Posterior cingulate gyrus (tissue), 11 donors: ENCODE measurements around the gene MSLN.
"Not testable (repeated sequence)": the region's sequence is repeated elsewhere in the genome, so short reads cannot be mapped to it uniquely, and the experiment has no call there.

ENCODE experiments used
- DNase-seq, 10 donors: peaks; one replicate each; pipeline versions ENCODE4 v3.0.0 to v3.0.0-alpha.2; 2020 to 2021; ENCODE audit warnings: mixed read lengths in 3 of 10
- intact Hi-C: fragments of 100-400 bp; cut with DNase I; formaldehyde crosslinking; loops from one replicate; pipeline ENCODE4 v1.15.1; 2023

Gene MSLN

DNA sequence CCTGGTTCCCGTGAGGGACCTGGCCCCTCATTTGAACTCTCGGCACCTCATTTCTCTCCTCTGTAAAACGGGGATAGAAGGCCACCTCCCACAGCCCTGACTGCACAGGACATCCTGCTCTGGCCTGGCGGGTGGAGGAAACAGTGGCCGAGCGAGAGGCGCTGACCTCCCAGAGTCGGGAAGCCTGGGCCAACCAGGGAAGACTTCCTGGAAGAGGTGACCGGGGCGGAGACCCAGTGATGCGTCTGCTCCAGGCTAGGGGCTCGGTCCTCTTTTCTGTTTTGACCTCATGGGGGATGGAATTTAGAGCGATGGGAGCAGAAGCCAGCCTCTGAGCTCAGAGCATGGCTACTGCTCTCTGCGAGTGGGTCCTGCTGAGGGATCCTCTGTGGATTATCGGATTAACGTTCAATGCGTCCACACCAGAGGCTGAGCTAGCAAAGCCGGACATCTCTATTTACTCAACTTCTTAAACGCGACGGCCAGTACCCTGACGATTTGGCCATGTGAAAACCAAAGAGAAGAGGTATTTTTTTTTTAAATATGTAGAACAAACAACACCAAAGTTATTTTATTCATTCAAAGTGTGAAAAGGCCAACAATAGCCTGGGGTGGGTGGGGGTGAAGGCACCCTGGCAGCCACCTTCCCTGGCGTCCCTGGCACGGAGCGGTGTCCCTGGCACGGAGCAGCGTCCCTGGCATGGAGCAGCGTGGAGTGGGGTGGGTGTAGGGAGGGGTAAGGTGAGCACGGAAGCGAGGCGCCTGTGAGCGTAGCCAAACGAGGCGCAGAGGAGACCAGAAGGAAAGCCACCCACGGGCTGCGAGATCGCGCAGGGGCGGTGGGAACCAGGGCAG is 9.2 kb upstream of the MSLN start:
- DNase-seq: peak in 9 of 10 donors; percentile 40 to 95 (median 71)
- intact Hi-C loops: no loop called here

DNA sequence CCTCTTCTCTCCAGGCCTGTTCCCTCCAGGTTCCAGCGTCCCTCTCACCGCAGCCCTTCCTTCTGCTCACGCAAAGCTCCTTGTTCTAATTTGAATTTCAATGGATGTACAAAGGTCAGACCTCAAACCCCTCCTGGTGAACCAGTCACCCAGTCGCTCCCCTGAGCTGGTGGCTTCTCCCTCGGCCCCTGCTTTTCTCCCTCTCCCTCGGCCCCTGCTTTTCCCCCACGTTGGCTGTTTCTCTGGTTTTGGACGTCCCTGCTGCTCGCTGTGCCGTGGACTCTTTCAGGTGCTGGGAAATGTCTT is 8.6 kb upstream of the MSLN start:
- intact Hi-C loops: no loop called here
- no peak for DNase-seq

DNA sequence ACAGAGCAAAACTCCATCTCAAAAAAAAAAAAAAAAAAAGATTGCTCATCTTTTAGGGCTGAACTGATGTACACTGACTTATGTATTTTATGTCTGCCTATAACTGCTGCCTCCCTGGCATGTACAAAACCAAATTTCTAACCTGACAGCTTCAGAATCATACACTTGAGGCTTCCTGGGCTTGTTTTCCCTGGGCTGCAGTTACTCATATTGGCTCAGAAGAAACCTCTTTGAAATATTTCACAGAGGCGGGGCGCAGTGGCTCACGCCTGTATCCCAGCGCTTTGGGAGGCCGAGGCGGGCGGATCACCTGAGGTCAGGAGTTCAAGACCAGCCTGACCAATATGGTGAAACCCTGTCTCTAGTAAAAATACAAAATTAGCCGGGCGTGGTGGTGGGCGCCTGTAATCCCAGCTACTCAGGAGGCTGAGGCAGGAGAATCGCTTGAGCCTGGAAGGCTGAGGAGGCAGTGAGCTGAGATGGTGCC is 6.4 kb upstream of the MSLN start:
- intact Hi-C loops, DNase-seq: not testable (repeated sequence)

DNA sequence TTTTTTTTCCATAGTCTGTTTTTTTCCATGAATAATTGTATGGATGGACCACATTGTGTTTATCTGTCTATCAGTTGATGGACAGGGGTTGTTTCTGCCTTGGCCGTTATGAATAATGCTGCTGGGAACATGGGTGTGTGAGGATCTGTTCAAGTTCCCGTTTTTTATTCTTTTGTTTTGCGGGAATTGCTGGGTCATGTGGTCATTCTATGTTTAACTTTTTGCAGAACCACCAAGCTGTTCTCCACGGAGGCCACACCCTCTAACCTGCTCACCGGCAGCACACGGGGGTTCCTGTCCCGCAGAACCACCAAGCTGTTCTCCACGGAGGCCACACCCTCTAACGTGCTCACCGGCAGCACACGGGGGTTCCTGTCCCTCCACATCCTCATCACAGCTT is 5.9 kb upstream of the MSLN start:
- no peak for DNase-seq
- intact Hi-C loops: no loop called here

DNA sequence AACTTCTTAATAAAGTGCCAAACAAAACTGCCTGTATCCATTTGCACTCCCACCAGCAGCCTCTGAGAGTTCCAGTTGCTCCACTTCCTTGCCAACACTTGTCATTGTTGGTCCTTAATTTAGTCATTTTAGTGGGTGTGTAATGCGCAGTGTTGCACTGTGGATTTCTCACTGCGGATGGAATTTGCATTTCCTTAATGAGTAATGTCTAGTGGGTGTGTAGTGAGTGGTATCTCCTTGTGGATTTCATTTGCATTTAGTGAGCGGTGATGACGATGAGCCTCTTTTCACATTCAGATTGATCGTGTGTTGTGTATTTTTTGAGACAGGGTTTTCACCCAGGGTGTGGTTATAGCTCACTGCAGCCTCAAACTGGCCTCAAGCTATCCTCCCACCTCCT is 4.1 kb upstream of the MSLN start:
- intact Hi-C loops: no loop called here
- no peak for DNase-seq

DNA sequence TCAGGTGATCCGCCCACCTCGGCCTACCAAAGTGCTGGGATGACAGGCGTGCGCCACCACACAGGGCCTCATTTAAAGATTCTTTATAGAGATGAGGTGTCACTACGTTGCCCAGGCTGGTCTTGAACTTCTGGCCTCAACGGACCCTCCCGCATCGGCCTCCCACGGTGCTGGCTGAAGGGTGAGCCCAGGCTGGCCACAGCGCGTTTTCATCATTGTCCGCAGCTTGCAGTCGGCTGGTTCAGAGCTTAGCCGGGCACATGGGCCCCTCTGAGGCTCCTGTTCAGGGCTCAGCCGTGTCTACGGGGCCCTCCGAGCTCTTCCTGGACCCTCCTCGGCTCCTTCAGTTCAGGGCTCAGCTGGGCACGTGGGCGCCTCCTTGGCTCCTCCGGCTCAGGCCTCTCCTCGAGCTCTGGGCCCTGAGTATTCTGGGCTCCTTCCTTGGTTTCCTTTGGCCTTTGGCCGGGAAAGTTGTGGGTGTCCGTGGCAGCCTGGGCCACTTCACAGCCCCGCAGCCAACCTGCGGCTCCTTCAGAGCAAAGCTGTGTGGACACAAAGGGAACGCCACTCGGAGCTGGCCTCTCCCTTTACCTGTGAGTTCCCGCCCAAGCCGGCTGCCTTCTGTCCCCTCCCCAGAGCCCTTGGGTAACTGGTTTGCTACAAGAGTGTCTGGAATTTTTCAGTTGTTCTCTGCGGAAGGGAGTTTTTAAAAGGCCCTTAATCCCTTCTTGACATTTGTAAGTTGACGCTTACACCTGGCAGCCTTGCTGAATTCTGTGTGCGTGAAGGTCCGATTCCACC is 1.2 kb upstream of the MSLN start:
- no peak for DNase-seq
- intact Hi-C loops: no loop called here

DNA sequence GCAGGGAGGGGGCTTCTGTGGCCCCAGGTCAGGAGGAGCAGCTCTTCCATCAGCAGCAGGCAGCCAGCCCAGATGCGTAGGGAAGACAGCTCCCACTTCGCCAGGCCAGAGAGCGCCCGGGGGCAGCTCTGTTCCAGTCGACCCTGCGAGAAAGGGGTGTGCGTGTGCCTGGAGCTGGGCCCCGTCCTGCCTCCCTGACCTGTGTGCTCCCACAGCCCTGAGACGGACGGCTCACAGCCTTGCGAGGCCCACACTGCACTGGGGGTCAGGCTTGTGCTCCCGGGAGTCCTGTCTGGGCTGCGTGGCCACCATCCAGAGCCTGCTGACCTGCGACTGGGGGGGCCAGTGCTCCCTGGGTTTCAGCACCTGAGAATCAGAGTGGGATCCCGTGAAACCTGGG is 469 bp upstream of the MSLN start:
- intact Hi-C loops: no loop called here
- no peak for DNase-seq

DNA sequence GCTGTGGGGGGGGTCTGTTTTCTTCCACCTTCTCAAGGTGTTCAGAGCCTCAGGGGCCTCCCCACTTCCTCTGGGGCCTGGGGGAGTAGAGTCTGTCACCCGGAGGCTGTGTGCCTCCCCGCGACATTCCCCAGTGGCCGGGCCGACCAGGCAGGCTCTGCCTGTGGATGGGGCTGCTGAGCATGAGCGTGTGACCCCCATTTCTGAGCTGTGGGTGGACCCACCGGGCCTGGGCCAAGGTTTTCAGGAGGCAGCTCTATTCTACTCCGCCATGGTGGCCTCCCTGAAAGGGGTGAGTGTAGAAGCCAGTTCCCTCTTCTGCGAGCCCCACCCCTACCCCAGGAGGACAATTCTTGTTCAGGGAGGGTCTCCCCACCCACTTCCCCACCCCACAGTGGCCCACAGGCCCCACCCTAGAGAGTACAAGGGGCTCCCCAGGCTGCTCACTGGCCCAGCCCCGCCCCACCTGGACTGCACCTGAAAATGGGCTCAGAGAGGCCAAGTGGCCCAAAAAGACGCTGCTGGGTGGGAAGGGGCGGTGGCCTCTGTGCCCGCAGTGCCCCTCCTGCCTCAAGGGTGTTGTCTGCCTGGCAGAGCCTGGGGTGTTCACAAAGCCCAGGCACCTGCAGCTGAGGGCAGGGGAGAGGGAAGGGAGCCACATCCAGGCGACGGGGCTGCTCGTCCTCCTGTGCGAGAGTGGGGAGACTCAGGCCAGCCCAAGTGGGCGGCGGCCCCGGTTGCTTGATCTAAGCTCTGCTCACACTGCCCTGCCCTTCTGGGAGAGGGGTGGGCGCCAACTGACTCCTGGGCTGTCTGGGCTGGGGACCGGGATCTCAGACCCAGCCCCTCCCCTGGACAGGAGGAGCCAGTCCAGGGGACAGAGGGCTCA is 1.3 kb downstream of the MSLN start:
- intact Hi-C loops: no loop called here
- no peak for DNase-seq

DNA sequence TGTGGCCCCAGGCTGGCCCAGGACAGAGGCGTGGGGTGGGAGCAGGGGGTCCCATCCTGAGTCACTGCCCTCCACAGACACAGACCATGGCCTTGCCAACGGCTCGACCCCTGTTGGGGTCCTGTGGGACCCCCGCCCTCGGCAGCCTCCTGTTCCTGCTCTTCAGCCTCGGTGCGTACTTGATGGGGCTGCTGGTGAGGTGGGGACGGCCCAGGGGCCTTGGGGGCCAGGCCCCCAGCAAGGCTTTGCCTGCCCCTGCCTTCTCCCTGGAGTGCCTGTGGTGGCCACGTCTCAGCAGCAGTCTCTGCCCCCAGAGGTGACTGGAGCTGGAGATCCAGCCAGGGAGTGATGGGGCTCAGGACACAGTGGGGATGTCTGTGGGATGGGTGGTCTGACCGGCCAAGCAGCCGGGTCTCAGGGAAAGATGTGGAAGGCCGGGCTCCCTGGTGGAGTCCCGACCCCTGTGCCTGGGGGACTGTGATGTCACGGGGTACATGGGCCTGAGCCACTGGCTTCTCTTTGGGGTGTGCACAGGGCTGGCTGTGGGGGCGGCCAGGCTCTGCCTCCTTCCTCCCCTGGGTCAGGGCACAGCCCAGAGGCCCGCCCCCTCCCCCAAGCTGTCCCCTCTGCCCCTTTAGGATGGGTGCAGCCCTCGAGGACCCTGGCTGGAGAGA is 2.2 kb downstream of the MSLN start:
- intact Hi-C loops: no loop called here
- DNase-seq: no peak

DNA sequence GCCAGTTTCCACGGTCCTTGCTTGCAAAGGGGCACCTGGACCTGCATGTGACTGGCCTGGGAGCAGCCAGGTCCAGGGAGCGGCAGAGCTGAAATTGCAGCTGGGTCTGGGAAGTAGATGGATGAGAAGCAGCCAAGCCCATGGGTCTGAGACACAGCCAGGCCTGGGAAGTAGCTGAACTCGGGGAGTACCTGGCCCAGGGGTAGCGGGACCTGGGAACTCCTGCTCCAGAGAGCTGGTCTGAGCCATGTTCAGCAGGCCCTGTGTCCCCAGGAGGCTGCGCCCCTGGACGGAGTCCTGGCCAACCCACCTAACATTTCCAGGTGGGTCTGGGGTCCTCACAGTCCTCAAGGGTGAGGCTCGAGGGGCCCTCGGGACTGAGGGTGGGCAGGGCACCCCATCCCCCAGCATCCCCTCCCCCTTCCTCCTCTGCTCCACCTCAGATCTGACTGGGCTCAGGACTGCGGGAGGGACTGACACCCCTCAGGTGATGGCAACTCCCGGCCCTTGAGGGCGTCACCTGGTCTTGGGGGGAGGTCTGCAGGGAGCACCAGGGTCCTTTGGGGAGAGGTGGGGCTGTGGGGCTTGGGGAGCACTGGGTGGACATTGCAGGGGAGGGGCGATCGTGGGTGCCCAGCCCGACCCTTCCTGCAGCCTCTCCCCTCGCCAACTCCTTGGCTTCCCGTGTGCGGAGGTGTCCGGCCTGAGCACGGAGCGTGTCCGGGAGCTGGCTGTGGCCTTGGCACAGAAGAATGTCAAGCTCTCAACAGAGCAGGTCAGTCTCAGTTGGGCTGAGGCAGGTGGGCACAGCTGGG is 3.0 kb downstream of the MSLN start:
- DNase-seq: no peak
- intact Hi-C loops: no loop called here

DNA sequence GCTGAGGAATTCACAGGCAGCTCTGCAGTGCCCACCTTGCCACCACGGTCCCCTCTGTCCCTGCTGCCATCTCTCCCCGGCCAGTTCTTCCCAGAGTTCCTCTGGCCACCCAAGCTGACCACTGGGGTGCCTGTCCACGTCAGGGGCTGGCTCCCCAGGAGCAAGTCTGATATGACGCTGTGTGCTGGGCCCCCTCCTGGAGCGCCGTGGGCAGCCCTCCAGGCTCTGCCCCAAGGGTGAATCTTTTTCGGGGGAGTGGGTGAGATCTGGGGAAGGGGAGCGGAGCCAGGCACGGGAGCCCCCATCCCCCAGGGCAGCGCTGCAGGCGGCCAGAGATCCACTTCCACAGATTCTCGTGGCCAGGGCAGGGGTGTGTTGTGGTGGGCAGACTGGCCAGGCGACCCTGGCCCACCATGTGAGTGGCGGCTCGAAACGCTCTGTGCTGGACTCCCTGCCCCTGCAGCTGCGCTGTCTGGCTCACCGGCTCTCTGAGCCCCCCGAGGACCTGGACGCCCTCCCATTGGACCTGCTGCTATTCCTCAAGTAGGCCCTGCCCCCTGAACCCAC is 3.7 kb downstream of the MSLN start:
- DNase-seq: no peak
- intact Hi-C loops: no loop called here

DNA sequence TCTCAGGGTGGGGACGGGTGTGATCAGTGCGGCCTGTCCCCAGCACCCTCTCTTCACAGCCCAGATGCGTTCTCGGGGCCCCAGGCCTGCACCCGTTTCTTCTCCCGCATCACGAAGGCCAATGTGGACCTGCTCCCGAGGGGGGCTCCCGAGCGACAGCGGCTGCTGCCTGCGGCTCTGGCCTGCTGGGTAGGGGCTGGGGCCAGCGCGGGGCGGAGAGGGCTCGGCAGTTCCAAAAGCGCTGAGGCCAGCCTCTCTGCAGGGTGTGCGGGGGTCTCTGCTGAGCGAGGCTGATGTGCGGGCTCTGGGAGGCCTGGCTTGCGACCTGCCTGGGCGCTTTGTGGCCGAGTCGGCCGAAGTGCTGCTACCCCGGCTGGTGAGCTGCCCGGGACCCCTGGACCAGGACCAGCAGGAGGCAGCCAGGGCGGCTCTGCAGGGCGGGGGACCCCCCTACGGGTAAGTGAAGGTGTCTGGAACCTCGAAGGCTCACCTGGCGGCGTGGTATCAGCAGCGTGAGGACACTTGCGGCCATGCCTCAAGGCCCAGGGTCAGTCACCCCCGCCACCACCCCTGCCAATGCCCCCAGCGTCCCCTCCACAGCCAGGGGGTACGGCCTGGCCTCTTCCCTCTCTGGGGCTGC is 4.4 kb downstream of the MSLN start:
- no peak for DNase-seq
- intact Hi-C loops: no loop called here

DNA sequence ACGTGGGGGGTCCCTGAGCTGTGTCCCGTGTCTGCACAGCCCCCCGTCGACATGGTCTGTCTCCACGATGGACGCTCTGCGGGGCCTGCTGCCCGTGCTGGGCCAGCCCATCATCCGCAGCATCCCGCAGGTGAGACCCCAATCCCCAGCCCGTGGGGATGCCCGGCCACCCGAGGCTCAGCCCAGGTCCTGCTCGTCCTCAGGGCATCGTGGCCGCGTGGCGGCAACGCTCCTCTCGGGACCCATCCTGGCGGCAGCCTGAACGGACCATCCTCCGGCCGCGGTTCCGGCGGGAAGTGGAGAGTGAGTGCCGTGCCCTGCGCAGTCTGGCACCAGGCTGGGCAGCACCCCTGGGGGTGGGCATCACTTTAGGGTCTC is 4.9 kb downstream of the MSLN start:
- intact Hi-C loops: no loop called here
- DNase-seq: no peak

DNA sequence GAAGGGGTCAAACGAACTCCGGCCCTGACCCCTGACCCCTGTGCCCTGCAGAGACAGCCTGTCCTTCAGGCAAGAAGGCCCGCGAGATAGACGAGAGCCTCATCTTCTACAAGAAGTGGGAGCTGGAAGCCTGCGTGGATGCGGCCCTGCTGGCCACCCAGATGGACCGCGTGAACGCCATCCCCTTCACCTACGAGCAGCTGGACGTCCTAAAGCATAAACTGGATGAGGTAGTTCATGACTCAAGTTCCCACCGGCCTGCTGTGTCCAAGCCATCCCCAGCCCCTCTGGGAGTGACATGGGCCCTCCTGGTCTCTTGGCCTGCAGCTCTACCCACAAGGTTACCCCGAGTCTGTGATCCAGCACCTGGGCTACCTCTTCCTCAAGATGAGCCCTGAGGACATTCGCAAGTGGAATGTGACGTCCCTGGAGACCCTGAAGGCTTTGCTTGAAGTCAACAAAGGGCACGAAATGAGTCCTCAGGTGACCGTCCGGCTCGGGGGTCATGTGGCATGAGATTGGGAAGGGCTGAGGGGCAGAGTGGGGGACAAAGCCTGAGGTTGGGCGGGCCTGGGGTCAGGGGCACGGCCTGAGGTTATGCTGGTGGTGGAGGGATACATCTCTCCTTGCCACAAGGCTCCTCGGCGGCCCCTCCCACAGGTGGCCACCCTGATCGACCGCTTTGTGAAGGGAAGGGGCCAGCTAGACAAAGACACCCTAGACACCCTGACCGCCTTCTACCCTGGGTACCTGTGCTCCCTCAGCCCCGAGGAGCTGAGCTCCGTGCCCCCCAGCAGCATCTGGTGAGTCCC is 5.7 kb downstream of the MSLN start:
- intact Hi-C loops: no loop called here
- no peak for DNase-seq

DNA sequence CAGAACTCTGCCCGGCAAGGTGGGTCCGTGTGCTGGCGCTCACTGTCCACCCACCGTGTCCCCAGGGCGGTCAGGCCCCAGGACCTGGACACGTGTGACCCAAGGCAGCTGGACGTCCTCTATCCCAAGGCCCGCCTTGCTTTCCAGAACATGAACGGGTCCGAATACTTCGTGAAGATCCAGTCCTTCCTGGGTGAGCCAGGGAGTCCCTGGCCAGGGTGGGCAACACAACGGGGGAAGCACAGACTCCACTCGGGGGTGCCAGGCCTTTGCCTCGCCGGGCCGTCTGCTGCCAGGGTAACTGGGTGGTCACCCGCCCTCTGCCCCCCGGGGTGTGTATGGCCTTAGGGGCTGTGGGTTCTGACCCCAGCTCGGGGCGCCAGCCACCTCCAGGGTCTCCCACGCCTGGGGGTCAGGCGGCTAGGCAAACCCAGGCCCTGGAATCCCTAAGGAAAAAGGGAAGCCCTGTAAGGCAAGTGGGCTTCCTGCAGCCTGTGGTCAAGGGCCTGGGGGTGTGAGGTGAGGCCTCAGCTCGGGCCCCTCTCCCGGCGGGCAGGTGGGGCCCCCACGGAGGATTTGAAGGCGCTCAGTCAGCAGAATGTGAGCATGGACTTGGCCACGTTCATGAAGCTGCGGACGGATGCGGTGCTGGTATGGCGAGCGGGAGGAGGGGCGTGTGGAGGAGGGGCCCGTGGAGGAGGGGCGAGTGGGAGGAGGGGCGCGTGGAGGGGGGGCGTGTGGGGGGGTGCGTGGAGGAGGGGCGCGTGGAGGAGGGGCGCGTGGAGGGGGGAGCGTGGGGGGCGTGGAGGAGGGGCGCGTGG is 6.5 kb downstream of the MSLN start:
- intact Hi-C loops: no loop called here
- no peak for DNase-seq

DNA sequence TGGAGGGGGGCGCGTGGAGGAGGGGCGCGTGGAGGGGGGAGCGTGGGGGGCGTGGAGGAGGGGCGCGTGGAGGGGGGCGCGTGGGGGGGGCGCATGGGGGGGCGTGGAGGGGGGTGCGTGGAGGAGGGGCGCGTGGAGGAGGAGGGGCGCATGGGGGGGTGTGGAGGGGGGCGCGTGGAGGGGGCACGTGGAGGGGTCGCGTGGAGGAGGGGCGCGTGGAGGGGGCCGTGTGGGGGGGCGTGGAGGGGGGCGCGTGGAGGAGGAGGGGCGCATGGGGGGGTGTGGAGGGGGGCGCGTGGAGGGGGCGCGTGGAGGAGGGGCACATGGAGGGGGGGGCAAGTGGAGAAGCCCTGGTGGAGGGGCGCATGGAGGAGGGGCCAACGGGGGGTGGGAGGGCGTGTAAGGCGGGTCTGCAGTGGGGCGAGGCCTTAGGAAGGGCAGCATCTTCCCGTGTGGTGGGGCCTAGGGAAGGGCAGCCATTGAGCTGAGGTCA is 7.3 kb downstream of the MSLN start:
- intact Hi-C loops: no loop called here
- DNase-seq: no peak

DNA sequence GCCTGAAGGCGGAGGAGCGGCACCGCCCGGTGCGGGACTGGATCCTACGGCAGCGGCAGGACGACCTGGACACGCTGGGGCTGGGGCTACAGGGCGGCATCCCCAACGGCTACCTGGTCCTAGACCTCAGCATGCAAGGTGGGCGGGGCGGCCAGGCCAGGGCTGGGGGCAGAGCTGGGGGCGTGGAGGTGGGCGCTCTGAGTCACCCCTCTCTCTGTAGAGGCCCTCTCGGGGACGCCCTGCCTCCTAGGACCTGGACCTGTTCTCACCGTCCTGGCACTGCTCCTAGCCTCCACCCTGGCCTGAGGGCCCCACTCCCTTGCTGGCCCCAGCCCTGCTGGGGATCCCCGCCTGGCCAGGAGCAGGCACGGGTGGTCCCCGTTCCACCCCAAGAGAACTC is 7.9 kb downstream of the MSLN start:
- intact Hi-C loops: no loop called here
- DNase-seq: no peak
